HepG2 (cell line): ENCODE measurements around the gene CACNB4. TPM values are rescaled to one million over a fixed set of nuclear protein-coding genes. Genes with fewer than 3 reads are reported as not detected.

Experiments
- ATF7-NPFF ChIP-seq: sonication (generic); formaldehyde crosslinking; IDR thresholded peaks from 2 replicates; pipeline ENCODE4 v1.8.1; 2023; ENCODE audit warnings: mild to moderate bottlenecking, low read depth, missing genetic modification reagents, moderate library complexity
- CEBPG ChIP-seq: IDR thresholded peaks from 2 replicates; pipeline ENCODE4 v1.6.1; 2016
- CHD4 ChIP-seq: fragments of 200-600 bp; sonication (generic); IDR thresholded peaks from 2 replicates; pipeline ENCODE4 v1.7.0; 2017; ENCODE audit warnings: mild to moderate bottlenecking, low read length, borderline replicate concordance
- FOXJ3 ChIP-seq: sonication (generic); formaldehyde crosslinking; IDR thresholded peaks from 2 replicates; pipeline ENCODE4 v1.4.0; 2020; ENCODE audit warnings: missing genetic modification reagents, mild to moderate bottlenecking, borderline replicate concordance
- MAFG ChIP-seq: sonication (generic); formaldehyde crosslinking; IDR thresholded peaks from 2 replicates; pipeline ENCODE4 v1.5.1; 2020; ENCODE audit warnings: mild to moderate bottlenecking, missing genetic modification reagents
- NFE2L2 ChIP-seq: fragments of 150-350 bp; IDR thresholded peaks from 2 replicates; pipeline ENCODE4 v1.6.1; 2014; ENCODE audit warnings: low read length
- STAG1 ChIP-seq: sonication (generic); formaldehyde crosslinking; IDR thresholded peaks from 2 replicates; pipeline ENCODE4 v1.4.0; 2020; ENCODE audit warnings: missing genetic modification reagents
- ZNF124 ChIP-seq: sonication (generic); formaldehyde crosslinking; IDR thresholded peaks from 2 replicates; pipeline ENCODE4 v1.4.0; 2020; ENCODE audit warnings: missing genetic modification reagents
- ZNF501 ChIP-seq: sonication (generic); formaldehyde crosslinking; IDR thresholded peaks from 2 replicates; pipeline ENCODE4 v1.5.1; 2020; ENCODE audit warnings: mild to moderate bottlenecking, moderate library complexity, missing genetic modification reagents
- ZNF614 ChIP-seq: IDR thresholded peaks from 2 replicates; pipeline ENCODE4 v1.6.1; 2018; ENCODE audit warnings: missing biosample characterization, missing genetic modification reagents, inconsistent platforms, borderline replicate concordance
- ZNF660 ChIP-seq: sonication (generic); formaldehyde crosslinking; IDR thresholded peaks from 2 replicates; pipeline ENCODE4 v1.5.1; 2020; ENCODE audit warnings: mild to moderate bottlenecking, low read depth, missing genetic modification reagents, borderline replicate concordance
- ZNF678 ChIP-seq: sonication (generic); formaldehyde crosslinking; IDR thresholded peaks from 2 replicates; pipeline ENCODE4 v1.4.0; 2020; ENCODE audit warnings: mild to moderate bottlenecking, missing genetic modification reagents
- polyA plus RNA-seq, 8 experiments: library from polyadenylated mRNA; depleted of rRNA in 3 of 8; stranded (reverse) in 7 of 8; unstranded in 1 of 8; fragments of >200 nt; fragmentation: Illumina TruSeq in 4 of 8; extraction: Trizol in 4 of 8; gene quantifications; 2 replicates each; pipeline versions ENCODE4 v1.2.1 to v1.2.3, GENCODE V29; 2011 to 2016; ENCODE audit warnings: low read depth in 4 of 8, missing spikeins in 1 of 8, mixed read lengths in 1 of 8; ENCODE audit not compliant: insufficient read depth in 1 of 8
- total RNA-seq, 5 experiments: library from RNA; depleted of rRNA; stranded (reverse); fragments of >200 nt; fragmentation: Illumina TruSeq; extraction: Trizol; gene quantifications; 2 replicates each; pipeline ENCODE4 v1.2.3, GENCODE V29; 2016; ENCODE audit warnings: low read depth in 1 of 5
- TF ChIP-seq, protein P1 (sequence below): sonication (generic); formaldehyde crosslinking; conservative IDR thresholded peaks from 2 replicates; pipeline ENCODE4 v1.4.0; 2020; ENCODE audit warnings: mild to moderate bottlenecking, missing genetic modification reagents, moderate library complexity
- TF ChIP-seq, protein P2 (sequence below): sonication (generic); formaldehyde crosslinking; IDR thresholded peaks from 2 replicates; pipeline ENCODE4 v1.8.1; 2023; ENCODE audit warnings: mild to moderate bottlenecking, missing genetic modification reagents, borderline replicate concordance
- TF ChIP-seq, protein P3 (sequence below): sonication (generic); formaldehyde crosslinking; IDR thresholded peaks from 2 replicates; pipeline ENCODE4 v1.5.0; 2020; ENCODE audit warnings: mild to moderate bottlenecking, missing genetic modification reagents, borderline replicate concordance
- TF ChIP-seq, protein P4 (sequence below): IDR thresholded peaks from 2 replicates; pipeline ENCODE4 v1.6.1; 2016

Gene CACNB4
- total and polyA plus RNA-seq, 2 of the 13 experiments (the other 11 are each of a cell fraction or from before 2014, with no cell fraction given): 5.1 to 14.3 TPM

DNA sequence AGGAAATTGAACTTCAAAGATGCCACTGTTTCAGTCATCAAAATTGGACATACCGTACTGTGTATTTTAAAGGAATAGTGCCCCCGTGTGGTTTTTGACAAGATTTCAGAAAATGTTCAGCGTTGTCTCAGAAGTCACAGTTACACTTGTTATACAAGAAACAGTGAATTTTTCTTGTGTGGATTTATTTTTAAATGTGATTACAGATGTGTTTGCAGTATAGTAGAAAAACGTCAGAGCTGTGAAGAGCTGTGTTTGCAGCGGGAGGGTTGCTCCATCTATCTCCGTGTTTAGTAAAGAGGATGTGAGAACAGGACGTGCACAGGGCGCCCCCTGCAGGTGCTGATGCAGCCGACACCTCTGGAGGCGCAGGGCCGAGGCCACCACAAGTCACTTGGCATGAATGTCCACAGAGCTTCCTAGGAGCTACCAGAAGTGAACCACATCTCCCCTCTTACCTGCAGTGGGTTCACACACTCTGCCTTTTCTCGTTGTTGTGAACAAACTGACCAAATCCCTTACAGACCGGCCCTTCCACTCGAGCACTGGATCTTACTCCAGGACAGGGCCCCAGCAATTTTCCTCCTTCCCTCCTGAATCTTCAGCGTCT is 73.1 kb downstream of the CACNB4 start (continued):
- TF ChIP-seq ZNF678 (CRISPR knock-in tag) (no peak), CEBPG (CRISPR knock-in tag) (peak; percentile 21; the same call in 1 of the 2 replicates), ZNF660 (CRISPR knock-in tag) (no peak), STAG1 (CRISPR knock-in tag) (peak; percentile 96), FOXJ3 (CRISPR knock-in tag) (peak; percentile 54; the same call in 1 of the 2 replicates), NFE2L2 (no peak), CHD4 (peak; percentile 68; the same call in 1 of the 2 replicates), ZNF501 (CRISPR knock-in tag) (peak; percentile 64; the same call in 1 of the 2 replicates), ATF7-NPFF (CRISPR knock-in tag) (peak; percentile 57; the same call in 1 of the 2 replicates), ZNF124 (CRISPR knock-in tag) (0 out of 2 replicates have a peak, but pooled peaks have one; percentile 61), ZNF614 (peak; percentile 47; the same call in 1 of the 2 replicates), MAFG (no peak)
- TF ChIP-seq, protein P1, sequence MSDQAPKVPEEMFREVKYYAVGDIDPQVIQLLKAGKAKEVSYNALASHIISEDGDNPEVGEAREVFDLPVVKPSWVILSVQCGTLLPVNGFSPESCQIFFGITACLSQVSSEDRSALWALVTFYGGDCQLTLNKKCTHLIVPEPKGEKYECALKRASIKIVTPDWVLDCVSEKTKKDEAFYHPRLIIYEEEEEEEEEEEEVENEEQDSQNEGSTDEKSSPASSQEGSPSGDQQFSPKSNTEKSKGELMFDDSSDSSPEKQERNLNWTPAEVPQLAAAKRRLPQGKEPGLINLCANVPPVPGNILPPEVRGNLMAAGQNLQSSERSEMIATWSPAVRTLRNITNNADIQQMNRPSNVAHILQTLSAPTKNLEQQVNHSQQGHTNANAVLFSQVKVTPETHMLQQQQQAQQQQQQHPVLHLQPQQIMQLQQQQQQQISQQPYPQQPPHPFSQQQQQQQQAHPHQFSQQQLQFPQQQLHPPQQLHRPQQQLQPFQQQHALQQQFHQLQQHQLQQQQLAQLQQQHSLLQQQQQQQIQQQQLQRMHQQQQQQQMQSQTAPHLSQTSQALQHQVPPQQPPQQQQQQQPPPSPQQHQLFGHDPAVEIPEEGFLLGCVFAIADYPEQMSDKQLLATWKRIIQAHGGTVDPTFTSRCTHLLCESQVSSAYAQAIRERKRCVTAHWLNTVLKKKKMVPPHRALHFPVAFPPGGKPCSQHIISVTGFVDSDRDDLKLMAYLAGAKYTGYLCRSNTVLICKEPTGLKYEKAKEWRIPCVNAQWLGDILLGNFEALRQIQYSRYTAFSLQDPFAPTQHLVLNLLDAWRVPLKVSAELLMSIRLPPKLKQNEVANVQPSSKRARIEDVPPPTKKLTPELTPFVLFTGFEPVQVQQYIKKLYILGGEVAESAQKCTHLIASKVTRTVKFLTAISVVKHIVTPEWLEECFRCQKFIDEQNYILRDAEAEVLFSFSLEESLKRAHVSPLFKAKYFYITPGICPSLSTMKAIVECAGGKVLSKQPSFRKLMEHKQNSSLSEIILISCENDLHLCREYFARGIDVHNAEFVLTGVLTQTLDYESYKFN (CRISPR knock-in tag): peak; percentile 20; the same call in 1 of the 2 replicates
- TF ChIP-seq, protein P2, sequence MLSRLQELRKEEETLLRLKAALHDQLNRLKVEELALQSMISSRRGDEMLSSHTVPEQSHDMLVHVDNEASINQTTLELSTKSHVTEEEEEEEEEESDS (CRISPR knock-in tag): 0 out of 2 replicates have a peak, but pooled peaks have one; percentile 67
- TF ChIP-seq, protein P3, sequence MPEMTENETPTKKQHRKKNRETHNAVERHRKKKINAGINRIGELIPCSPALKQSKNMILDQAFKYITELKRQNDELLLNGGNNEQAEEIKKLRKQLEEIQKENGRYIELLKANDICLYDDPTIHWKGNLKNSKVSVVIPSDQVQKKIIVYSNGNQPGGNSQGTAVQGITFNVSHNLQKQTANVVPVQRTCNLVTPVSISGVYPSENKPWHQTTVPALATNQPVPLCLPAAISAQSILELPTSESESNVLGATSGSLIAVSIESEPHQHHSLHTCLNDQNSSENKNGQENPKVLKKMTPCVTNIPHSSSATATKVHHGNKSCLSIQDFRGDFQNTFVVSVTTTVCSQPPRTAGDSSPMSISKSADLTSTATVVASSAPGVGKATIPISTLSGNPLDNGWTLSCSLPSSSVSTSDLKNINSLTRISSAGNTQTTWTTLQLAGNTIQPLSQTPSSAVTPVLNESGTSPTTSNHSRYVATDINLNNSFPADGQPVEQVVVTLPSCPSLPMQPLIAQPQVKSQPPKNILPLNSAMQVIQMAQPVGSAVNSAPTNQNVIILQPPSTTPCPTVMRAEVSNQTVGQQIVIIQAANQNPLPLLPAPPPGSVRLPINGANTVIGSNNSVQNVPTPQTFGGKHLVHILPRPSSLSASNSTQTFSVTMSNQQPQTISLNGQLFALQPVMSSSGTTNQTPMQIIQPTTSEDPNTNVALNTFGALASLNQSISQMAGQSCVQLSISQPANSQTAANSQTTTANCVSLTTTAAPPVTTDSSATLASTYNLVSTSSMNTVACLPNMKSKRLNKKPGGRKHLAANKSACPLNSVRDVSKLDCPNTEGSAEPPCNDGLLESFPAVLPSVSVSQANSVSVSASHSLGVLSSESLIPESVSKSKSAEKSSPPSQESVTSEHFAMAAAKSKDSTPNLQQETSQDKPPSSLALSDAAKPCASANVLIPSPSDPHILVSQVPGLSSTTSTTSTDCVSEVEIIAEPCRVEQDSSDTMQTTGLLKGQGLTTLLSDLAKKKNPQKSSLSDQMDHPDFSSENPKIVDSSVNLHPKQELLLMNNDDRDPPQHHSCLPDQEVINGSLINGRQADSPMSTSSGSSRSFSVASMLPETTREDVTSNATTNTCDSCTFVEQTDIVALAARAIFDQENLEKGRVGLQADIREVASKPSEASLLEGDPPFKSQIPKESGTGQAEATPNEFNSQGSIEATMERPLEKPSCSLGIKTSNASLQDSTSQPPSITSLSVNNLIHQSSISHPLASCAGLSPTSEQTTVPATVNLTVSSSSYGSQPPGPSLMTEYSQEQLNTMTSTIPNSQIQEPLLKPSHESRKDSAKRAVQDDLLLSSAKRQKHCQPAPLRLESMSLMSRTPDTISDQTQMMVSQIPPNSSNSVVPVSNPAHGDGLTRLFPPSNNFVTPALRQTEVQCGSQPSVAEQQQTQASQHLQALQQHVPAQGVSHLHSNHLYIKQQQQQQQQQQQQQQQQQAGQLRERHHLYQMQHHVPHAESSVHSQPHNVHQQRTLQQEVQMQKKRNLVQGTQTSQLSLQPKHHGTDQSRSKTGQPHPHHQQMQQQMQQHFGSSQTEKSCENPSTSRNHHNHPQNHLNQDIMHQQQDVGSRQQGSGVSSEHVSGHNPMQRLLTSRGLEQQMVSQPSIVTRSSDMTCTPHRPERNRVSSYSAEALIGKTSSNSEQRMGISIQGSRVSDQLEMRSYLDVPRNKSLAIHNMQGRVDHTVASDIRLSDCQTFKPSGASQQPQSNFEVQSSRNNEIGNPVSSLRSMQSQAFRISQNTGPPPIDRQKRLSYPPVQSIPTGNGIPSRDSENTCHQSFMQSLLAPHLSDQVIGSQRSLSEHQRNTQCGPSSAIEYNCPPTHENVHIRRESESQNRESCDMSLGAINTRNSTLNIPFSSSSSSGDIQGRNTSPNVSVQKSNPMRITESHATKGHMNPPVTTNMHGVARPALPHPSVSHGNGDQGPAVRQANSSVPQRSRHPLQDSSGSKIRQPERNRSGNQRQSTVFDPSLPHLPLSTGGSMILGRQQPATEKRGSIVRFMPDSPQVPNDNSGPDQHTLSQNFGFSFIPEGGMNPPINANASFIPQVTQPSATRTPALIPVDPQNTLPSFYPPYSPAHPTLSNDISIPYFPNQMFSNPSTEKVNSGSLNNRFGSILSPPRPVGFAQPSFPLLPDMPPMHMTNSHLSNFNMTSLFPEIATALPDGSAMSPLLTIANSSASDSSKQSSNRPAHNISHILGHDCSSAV (CRISPR knock-in tag): peak; percentile 56; the same call in 1 of the 2 replicates
- TF ChIP-seq, protein P4, sequence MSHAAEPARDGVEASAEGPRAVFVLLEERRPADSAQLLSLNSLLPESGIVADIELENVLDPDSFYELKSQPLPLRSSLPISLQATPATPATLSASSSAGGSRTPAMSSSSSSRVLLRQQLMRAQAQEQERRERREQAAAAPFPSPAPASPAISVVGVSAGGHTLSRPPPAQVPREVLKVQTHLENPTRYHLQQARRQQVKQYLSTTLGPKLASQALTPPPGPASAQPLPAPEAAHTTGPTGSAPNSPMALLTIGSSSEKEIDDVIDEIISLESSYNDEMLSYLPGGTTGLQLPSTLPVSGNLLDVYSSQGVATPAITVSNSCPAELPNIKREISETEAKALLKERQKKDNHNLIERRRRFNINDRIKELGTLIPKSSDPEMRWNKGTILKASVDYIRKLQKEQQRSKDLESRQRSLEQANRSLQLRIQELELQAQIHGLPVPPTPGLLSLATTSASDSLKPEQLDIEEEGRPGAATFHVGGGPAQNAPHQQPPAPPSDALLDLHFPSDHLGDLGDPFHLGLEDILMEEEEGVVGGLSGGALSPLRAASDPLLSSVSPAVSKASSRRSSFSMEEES: 0 out of 2 replicates have a peak, but pooled peaks have one; percentile 27
